Vagina (tissue), 2 donors: Measurements from ENCODE around the gene ZSCAN5A.

Source experiments
- POLR2AphosphoS5 ChIP-seq, 2 donors: sonication (generic); formaldehyde crosslinking; IDR thresholded peaks; one replicate each; pipeline ENCODE4 v1.9.0; 2017; ENCODE audit warnings: antibody characterized with exemption in 2 of 2, mild to moderate bottlenecking in 2 of 2, low read depth in 1 of 2; ENCODE audit not compliant: insufficient read depth in 1 of 2
- TF ChIP-seq, protein P1 (sequence below), 3 experiments: fragments of 450-650 bp in 2 of 3; fragments of 200-600 bp in 1 of 3; sonication (generic) in 1 of 3; IDR thresholded peaks; one replicate each; pipeline ENCODE4 v1.5.1; 2017 to 2019; ENCODE audit warnings: antibody characterized with exemption in 3 of 3, mild to moderate bottlenecking in 2 of 3, moderate library complexity in 2 of 3

- no peak for TF ChIP-seq POLR2AphosphoS5 (IDR thresholded peaks at IDR 0.05; ENCODE audit: insufficient read depth in 1 of 2, low read depth in 1 of 2)
- TF ChIP-seq, protein P1, sequence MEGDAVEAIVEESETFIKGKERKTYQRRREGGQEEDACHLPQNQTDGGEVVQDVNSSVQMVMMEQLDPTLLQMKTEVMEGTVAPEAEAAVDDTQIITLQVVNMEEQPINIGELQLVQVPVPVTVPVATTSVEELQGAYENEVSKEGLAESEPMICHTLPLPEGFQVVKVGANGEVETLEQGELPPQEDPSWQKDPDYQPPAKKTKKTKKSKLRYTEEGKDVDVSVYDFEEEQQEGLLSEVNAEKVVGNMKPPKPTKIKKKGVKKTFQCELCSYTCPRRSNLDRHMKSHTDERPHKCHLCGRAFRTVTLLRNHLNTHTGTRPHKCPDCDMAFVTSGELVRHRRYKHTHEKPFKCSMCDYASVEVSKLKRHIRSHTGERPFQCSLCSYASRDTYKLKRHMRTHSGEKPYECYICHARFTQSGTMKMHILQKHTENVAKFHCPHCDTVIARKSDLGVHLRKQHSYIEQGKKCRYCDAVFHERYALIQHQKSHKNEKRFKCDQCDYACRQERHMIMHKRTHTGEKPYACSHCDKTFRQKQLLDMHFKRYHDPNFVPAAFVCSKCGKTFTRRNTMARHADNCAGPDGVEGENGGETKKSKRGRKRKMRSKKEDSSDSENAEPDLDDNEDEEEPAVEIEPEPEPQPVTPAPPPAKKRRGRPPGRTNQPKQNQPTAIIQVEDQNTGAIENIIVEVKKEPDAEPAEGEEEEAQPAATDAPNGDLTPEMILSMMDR (IDR thresholded peaks at IDR 0.05): no peak
Measured at GRCh38 chr19:56270676-56271075, 44.0 kb downstream of the ZSCAN5A start.
